GM18498 (cell line): Measurements from ENCODE around the gene P2RX1.
"Not testable (repeated sequence)": the region's sequence is repeated elsewhere in the genome, so short reads cannot be mapped to it uniquely, and the experiment has no call there.

ENCODE experiments used
- ATAC-seq: cut with Tn5 transposase; IDR thresholded peaks from one replicate; pipeline ENCODE4 v1.9.1; 2021; ENCODE audit warnings: mild to moderate bottlenecking, moderate library complexity; ENCODE audit not compliant: unreplicated experiment

P2RX1 gene

DNA sequence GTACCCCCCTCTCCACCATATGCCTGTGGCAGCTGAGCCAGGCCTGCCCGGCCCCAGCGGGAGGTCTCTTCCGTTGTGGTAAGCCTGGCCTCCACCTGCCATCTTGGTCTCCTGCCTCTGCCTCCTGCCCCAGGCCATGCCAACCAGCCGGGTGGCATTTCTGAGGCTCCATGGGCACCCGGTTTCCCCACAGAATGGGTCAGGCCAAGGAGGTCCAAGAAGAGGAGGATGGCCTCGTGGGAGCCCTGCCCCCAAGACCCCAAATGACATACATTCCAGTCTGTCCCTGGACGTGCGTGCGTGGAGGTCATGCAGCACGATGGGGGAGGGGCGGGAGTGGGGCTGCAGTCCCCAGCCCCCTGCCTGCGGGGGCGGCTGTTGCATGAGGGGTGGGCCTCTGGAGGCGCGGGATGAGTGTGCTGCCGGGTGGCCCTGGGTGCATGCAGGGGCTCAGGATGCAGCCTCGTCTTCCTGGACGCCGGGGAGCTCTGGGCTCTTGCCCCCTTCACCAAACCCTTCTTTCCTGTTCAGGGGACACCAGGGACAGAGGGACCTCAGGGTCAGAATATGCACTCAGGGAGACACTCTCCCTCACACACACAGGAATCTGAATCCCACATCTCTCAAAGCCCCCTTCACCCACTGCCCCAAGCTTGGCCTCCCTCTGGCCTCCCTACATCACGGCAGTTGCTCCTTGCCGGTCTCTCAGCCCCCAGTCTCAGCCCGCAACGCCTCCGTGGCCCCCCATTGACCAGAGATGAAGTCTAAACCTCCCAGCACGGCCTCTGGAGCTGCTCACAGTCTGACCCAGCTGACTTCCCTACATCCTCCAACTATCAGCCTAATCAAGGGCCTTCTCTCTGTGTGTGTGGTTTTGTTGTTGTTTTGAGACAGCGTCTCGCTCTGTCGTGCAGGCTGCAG is 54.2 kb downstream of the P2RX1 start:
- ATAC-seq = no peak

DNA sequence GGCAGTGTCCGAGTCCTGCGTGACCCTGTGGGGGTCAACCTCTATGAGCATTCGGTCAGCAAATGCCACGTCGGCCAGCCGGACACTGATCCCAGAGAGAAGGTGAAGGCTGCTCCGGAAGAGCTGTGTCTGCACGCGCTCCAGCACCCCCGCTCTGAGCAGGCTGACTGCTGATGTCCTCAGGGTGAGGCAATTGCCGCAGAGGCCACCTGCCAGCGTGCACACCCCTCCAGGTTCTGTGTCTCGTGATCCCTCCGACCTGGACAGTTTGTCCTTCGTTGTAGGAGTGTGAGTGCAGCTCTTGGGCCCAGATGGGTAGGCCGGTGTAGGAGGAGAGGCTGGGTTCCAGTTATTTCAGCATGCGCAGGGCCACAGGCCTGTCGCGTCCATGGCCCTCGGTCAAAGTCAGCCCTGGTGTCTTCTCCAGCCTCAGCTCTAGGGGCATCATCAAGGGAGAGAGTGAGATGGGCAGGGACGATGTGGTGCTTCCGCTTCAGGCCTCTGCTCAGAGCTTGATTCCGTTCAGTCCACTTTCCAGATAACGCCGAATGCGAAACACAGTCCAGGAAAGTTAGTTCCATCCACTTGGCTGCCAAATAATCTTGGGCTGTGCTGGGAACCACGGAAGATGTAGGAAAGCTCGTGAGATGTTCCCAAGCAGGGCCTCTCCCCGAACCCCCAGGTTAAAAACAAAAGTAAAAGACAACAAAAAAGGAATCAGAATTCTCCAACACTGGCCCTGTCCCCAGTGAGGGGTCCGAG is 55.1 kb downstream of the P2RX1 start:
- no peak for ATAC-seq

DNA sequence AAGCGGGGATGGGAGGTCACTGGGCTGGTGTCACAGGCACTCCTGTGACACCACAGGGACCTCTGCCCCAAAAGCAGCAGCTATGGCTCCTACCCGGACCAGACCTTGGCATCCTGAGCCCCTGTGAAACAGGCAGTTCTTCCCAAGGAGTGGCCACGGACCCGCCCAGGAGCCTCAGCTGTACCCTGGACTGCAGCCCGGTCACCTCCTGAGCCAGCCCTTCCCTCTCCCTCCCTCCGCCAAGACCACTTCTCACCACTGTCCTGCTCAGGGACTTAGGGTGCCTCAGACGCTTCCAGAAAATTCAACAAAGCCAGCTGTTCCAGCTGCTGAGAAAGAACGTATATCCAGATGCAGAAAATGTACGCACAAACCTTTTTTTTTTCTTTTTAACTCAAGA is 56.3 kb downstream of the P2RX1 start:
- no peak for ATAC-seq

DNA sequence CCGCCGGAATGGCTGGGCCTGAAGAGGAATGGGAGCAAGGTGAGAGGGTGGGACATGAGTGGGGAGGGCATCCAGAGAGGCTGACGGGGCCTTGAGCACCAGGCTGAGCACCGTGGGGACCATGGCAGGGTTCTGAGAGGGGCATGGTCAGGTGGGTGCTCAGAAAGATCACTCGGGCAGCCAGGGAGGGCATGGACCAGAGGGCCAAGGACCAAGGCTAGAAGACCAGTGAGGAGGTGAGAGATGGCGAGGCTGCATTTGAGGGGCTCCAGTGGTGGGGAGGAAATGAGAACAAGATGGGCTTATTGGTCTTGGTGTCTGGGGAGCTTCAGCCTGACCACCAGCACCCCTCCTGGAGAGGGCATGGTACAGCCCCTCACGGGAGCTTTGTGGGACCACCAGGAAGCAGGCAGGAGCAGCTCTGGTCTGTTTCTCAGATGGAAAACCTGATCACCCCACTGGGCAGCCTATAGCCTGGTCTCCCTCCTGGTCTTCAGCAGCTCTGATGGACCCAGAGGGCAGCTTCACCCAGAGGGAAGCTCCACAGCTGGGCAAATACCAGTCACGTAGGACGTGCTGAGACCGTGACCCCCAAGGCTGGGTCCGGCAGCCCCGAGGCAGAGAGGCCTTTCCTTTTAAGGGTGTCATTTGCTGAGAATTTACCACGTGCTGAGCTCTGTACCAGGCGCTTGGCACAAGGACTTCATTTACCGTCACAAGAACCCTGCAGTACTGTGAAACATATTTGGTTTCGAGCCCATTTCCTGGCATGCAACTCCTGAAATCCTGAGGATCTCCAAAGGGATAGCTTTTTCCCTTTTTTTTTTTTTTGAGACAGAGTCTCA is 58.8 kb downstream of the P2RX1 start:
- no peak for ATAC-seq

DNA sequence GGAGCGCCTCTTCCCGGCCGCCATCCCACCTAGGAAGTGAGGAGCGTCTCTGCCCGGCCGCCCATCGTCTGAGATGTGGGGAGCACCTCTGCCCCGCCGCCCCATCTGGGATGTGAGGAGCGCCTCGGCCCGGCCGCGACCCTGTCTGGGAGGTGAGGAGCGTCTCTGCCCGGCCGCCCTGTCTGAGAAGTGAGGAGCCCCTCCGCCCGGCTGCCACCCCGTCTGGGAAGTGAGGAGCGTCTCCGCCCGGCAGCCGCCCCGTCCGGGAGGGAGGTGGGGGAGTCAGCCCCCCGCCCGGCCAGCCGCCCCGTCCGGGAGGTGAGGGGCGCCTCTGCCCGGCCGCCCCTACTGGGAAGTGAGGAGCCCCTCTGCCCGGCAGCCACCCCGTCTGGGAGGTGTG is 62.1 kb downstream of the P2RX1 start:
- ATAC-seq = not testable (repeated sequence)

DNA sequence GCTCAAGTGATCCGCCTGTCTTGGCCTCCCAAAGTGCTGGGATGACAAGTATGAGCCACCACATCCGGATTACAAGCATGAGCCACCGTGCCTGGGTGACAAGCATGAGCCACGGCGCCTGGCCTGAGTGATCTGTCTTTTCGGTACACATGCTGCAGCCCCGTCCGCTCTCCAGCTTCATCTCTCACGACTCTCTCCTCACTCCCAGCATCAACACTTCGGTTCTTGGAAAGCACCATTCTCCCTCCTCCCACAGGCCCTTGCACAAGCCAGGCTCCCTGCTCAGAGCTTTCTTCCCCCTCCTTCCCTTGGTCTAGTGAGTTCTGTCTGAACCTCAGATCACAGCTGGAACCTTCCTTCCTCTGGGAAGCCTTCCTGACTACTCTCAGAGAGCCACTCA is 63.7 kb downstream of the P2RX1 start:
- no peak for ATAC-seq

DNA sequence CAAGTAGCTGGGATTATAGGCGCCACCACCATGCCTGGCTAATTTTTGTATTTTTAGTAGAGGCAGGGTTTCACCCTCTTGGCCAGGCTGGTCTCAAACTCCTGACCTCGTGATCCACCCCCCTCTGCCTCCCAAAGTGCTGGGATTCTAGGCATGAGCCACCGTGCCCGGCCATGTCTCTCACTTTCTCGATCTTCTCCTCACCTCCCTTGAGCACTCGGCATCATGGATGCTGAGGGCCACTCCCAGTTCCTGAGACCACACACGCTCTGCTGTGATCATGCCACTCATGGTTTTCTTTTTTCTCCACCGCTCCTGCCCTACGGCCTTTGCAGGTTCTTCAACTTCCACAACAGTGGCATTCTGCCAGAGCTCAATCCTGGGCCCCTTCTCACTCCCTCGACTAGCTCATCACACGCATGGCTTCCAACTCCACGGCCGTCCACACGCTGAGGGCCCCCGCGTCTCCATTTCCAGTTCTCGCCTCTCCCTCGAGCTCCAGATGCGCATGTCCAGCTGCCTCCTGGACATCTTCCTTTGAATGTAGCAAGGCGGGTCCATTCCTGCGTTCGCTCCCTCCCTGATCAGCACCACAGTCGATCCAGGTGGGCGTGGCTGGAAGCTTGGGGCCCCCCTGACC is 64.7 kb downstream of the P2RX1 start:
- ATAC-seq = no peak

DNA sequence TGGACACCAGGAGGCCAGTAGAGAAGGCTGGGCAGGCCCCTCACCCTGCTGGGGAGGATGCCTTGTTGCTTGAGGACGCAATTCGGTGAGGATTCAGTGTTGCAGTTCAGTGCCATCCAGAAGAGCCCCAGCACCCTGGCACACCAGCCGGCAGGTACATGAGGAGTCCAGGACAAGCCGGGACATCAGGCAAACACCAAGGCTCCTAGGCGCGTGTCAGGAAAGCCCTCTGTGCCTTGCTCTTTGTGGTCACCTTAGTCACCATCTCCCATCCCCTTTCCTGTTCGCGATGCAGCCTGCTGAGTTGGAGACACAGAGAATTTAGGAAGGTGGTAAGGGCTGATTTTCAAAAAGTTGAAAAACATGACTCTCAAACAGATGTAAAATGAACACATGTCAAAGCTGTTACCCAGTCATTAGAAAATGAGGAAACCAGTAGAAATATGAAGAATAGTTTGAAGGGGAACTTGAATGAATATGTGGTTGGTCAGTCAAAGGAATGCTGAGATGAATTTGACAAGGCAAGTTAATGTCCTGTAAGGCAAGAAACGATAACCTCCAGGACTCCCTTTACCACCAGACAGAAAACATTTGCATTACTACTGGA is 67.9 kb downstream of the P2RX1 start:
- no peak for ATAC-seq

DNA sequence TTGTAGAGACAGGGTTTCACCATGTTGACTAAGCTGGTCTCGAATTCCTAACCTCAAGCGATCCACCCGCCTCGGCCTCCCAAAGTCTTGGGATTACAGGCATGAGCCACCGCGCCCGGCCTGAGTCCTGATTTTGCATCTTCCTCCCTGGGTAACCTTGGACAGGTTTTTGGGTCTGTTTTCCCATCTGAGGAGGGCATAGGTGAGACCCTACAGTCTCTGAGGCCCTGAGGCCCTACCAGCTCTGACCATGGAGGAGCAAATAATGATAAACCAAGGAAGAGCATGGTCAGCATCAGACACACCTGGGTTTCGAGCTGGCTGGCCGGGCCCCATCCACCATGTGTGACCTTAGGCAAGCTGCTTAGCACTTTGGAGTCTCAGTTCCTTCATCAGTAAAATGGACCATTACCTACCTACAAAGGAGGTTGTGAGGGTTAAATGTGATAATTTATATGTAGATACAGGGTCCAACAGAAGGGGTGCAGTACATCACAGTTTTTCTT is 69.0 kb downstream of the P2RX1 start:
- ATAC-seq = no peak
